ENCODE measurements around the gene MIP.

DNA sequence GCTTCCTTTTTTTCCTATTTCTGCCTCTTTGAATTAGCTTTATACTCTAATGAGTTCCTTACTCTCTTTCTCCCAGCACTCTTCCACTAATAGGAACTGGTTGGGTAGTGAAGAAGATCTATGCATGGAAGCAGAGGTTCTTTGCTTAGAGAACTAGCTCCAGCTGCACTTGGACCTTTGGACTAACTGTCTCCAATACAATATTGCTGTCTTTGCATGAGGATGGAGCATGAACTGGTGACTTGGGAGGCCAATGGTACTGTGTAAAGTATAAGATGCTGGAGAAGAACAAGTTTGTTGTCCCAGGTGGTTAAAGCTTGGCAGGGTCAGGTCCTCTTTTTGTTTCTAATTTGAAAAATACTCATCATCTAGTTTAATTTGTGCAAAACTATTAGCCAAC is 35.9 kb upstream of the MIP start:
- TF ChIP-seq POLR2A (IDR thresholded peaks at IDR 0.05) (no peak), EP300 (IDR thresholded peaks at IDR 0.05) (no peak)

Data from sigmoid colon (tissue), 4 donors.